Right renal pelvis (tissue), 4 donors: Measurements from ENCODE around the gene LRFN3. TPM values are rescaled to one million over a fixed set of nuclear protein-coding genes. Genes with fewer than 3 reads are reported as not detected.
"Not testable (repeated sequence)": the region's sequence is repeated elsewhere in the genome, so short reads cannot be mapped to it uniquely, and the experiment has no call there.

Source experiments
- DNase-seq, 4 donors: peaks; one replicate each; pipeline ENCODE4 v3.0.0-alpha.2; 2013; ENCODE audit warnings: low read depth in 4 of 4, low spot score in 3 of 4, missing footprints in 1 of 4
- polyA plus RNA-seq, 4 donors: library from polyadenylated mRNA; unstranded; fragments of 120-200 nt; gene quantifications; one replicate each; pipeline ENCODE4 v1.2.1, GENCODE V29; 2013; ENCODE audit not compliant: insufficient read length in 4 of 4

LRFN3 gene
- polyA plus RNA-seq, 4 donors = 10.7 to 16.9 (median 11.7) TPM

GRCh38 chr19:35905178-35905727 lies 30.9 kb upstream of the LRFN3 start:
- no peak for DNase-seq

GRCh38 chr19:35907377-35907745 lies 28.8 kb upstream of the LRFN3 start:
- no peak for DNase-seq

GRCh38 chr19:35908010-35908441 lies 28.1 kb upstream of the LRFN3 start, which contains the start of gene TYROBP:
Gene TYROBP, minus strand, starts transcription at chr19:35908295. Its CDS starts 67 bp downstream, at chr19:35908228.
- DNase-seq = no peak

- DNase-seq = no peak
These were observed 27.0 kb upstream of the LRFN3 start for GRCh38 chr19:35908973-35909683.

GRCh38 chr19:35909684-35910035 lies 26.5 kb upstream of the LRFN3 start:
- no peak for DNase-seq

- DNase-seq = not testable (repeated sequence)
These were observed 25.8 kb upstream of the LRFN3 start for GRCh38 chr19:35910355-35910754.

- no peak for DNase-seq
These were observed 25.0 kb upstream of the LRFN3 start for GRCh38 chr19:35911173-35911572.

GRCh38 chr19:35911790-35912189 lies 24.4 kb upstream of the LRFN3 start:
- no peak for DNase-seq

GRCh38 chr19:35913589-35913988 lies 22.6 kb upstream of the LRFN3 start:
- no peak for DNase-seq

GRCh38 chr19:35915443-35915842 lies 20.7 kb upstream of the LRFN3 start:
- no peak for DNase-seq

GRCh38 chr19:35919306-35919705 lies 16.9 kb upstream of the LRFN3 start:
- DNase-seq = no peak

- no peak for DNase-seq
These were observed 15.2 kb upstream of the LRFN3 start for GRCh38 chr19:35921012-35921411.

- no peak for DNase-seq
These were observed 10.7 kb upstream of the LRFN3 start for GRCh38 chr19:35925501-35925900.

- DNase-seq = no peak
These were observed 7.7 kb upstream of the LRFN3 start for GRCh38 chr19:35928507-35928906.

- no peak for DNase-seq
These were observed 6.3 kb upstream of the LRFN3 start for GRCh38 chr19:35929876-35930275.

- peak; percentile 98 to 99 (median 99) for DNase-seq
These were observed 4.9 kb upstream of the LRFN3 start for GRCh38 chr19:35931161-35931873.

GRCh38 chr19:35931874-35932202 lies 4.3 kb upstream of the LRFN3 start:
- no peak for DNase-seq

- no peak for DNase-seq
These were observed 3.8 kb upstream of the LRFN3 start for GRCh38 chr19:35932291-35932936.

GRCh38 chr19:35936738-35937268 lies 629 bp downstream of the LRFN3 start:
- DNase-seq = no peak

GRCh38 chr19:35937345-35938281 lies 1.4 kb downstream of the LRFN3 start:
- DNase-seq = no peak
